GM23338 (cell line): ENCODE data around the gene RFX2. TPM values are rescaled to one million over a fixed set of nuclear protein-coding genes. Genes with fewer than 3 reads are reported as not detected.

Experiments used
- ATAC-seq: fragments of 200-7000 bp; cut with Tn5 transposase; 3 replicates; pipeline ENCODE4 v1.9.1; 2020
- DNase-seq: peaks from one replicate; pipeline ENCODE4 v3.0.0-alpha.2; 2015; ENCODE audit warnings: low spot score
- H2AFZ ChIP-seq: fragments of 200-600 bp; sonication (generic); 2 replicates; pipeline ENCODE4 v1.8.0; 2016; ENCODE audit warnings: antibody characterized with exemption, mild to moderate bottlenecking, moderate library complexity
- H3F3A ChIP-seq: fragments of 200-600 bp; sonication (generic); replicated peaks from 2 replicates; pipeline ENCODE4 v1.8.0; 2017; ENCODE audit warnings: antibody characterized with exemption, mixed run types, low read depth
- H3K27ac ChIP-seq: fragments of 200-600 bp; sonication (generic); 2 replicates; pipeline ENCODE4 v1.6.1; 2016; ENCODE audit warnings: low read depth
- H3K27me3 ChIP-seq: fragments of 200-600 bp; sonication (generic); 2 replicates; pipeline ENCODE4 v1.8.0; 2016; ENCODE audit warnings: mild to moderate bottlenecking, mixed run types, moderate library complexity; ENCODE audit not compliant: insufficient read depth
- H3K36me3 ChIP-seq: fragments of 200-600 bp; sonication (generic); 2 replicates; pipeline ENCODE4 v1.8.0; 2016; ENCODE audit warnings: mild to moderate bottlenecking; ENCODE audit not compliant: insufficient read depth
- H3K4me1 ChIP-seq: fragments of 200-600 bp; sonication (generic); 2 replicates; pipeline ENCODE4 v1.8.0; 2016; ENCODE audit warnings: mild to moderate bottlenecking, moderate library complexity; ENCODE audit not compliant: insufficient read depth
- H3K4me2 ChIP-seq: fragments of 200-600 bp; sonication (generic); 2 replicates; pipeline ENCODE4 v1.7.1; 2017; ENCODE audit warnings: mixed run types
- H3K4me3 ChIP-seq: fragments of 200-600 bp; sonication (generic); 2 replicates; pipeline ENCODE4 v1.6.1; 2016; ENCODE audit warnings: mixed run types
- H3K79me2 ChIP-seq: fragments of 200-600 bp; sonication (generic); replicated peaks from 2 replicates; pipeline ENCODE4 v1.8.0; 2017; ENCODE audit warnings: mild to moderate bottlenecking; ENCODE audit not compliant: insufficient read depth
- H3K9me2 ChIP-seq: fragments of 200-600 bp; sonication (generic); 2 replicates; pipeline ENCODE4 v1.8.0; 2017; ENCODE audit not compliant: insufficient read depth
- H4K20me1 ChIP-seq: fragments of 200-600 bp; sonication (generic); replicated peaks from 2 replicates; pipeline ENCODE4 v1.8.0; 2017; ENCODE audit warnings: mild to moderate bottlenecking; ENCODE audit not compliant: insufficient read depth
- H3K27ac Mint-ChIP-seq: 2 replicates; pipeline ENCODE4 v1.8.0; 2020; ENCODE audit warnings: inconsistent platforms, mild to moderate bottlenecking, moderate library complexity, mixed read lengths
- H3K27me3 Mint-ChIP-seq: 3 replicates; pipeline ENCODE4 v1.8.0; 2022; ENCODE audit warnings: low read depth, mild to moderate bottlenecking, moderate library complexity, mixed read lengths, inconsistent platforms; ENCODE audit not compliant: insufficient read depth, poor library complexity
- H3K36me3 Mint-ChIP-seq: 3 replicates; pipeline ENCODE4 v1.8.0; 2021; ENCODE audit warnings: low read depth, mild to moderate bottlenecking, inconsistent platforms, moderate library complexity, mixed read lengths
- H3K4me1 Mint-ChIP-seq: 3 replicates; pipeline ENCODE4 v1.8.0; 2020; ENCODE audit warnings: mild to moderate bottlenecking, inconsistent platforms, mixed read lengths
- H3K4me3 Mint-ChIP-seq: 3 replicates; pipeline ENCODE4 v1.8.0; 2021; ENCODE audit warnings: moderate library complexity, mild to moderate bottlenecking, inconsistent platforms, mixed read lengths
- H3K9me3 Mint-ChIP-seq: 3 replicates; pipeline ENCODE4 v1.8.0; 2020; ENCODE audit warnings: moderate library complexity, mild to moderate bottlenecking, inconsistent platforms, mixed read lengths
- CREB1 ChIP-seq: fragments of 250-450 bp; sonication (Bioruptor Pico); IDR thresholded peaks from 2 replicates; pipeline ENCODE4 v1.5.0; 2020; ENCODE audit warnings: low read depth, mild to moderate bottlenecking, moderate library complexity
- EZH2 ChIP-seq: fragments of 200-600 bp; sonication (generic); IDR thresholded peaks from one replicate; pipeline ENCODE4 v1.8.0; 2017; ENCODE audit warnings: antibody characterized with exemption, mild to moderate bottlenecking, low read depth; ENCODE audit not compliant: unreplicated experiment
- EZH2phosphoT487 ChIP-seq: fragments of 200-600 bp; sonication (generic); IDR thresholded peaks from one replicate; pipeline ENCODE4 v1.8.1; 2018; ENCODE audit warnings: antibody characterized with exemption; ENCODE audit not compliant: unreplicated experiment
- JUNB ChIP-seq: IDR thresholded peaks from one replicate; pipeline ENCODE4 v1.6.1; 2016; ENCODE audit warnings: antibody characterized with exemption; ENCODE audit not compliant: unreplicated experiment
- NANOG ChIP-seq: IDR thresholded peaks from 2 replicates; pipeline ENCODE4 v1.6.1; 2016; ENCODE audit warnings: antibody characterized with exemption, borderline replicate concordance
- POLR2AphosphoS5 ChIP-seq: IDR thresholded peaks from 2 replicates; pipeline ENCODE4 v1.6.1; 2016; ENCODE audit warnings: antibody characterized with exemption, low read depth
- STAT1 ChIP-seq: IDR thresholded peaks from one replicate; pipeline ENCODE4 v1.6.1; 2016; ENCODE audit warnings: antibody characterized with exemption; ENCODE audit not compliant: unreplicated experiment
- ZNF114 ChIP-seq: fragments of 250-450 bp; sonication (Bioruptor Pico); IDR thresholded peaks from 2 replicates; pipeline ENCODE4 v1.5.0; 2020; ENCODE audit warnings: mild to moderate bottlenecking, moderate library complexity
- ZNF331 ChIP-seq: fragments of 250-450 bp; sonication (Bioruptor Pico); IDR thresholded peaks from 2 replicates; pipeline ENCODE4 v1.5.0; 2020; ENCODE audit warnings: low read depth, mild to moderate bottlenecking, moderate library complexity
- polyA plus RNA-seq: library from polyadenylated mRNA; unstranded; fragments of >200 nt; fragmentation: Nextera tagmentation; extraction: Ambion mirVana; gene quantifications from 2 replicates; pipeline ENCODE4 v1.2.1, GENCODE V29; 2016
- total RNA-seq: library from RNA; depleted of rRNA; stranded (reverse); fragments of >200 nt; shearing (Covaris generic); gene quantifications from 2 replicates; pipeline ENCODE4 v1.2.3, GENCODE V29; 2014
- TF ChIP-seq, protein P1 (sequence below), 2 experiments: fragments of 200-600 bp in 1 of 2; sonication (generic) in 1 of 2; conservative IDR thresholded peaks; 2 replicates each; pipeline versions ENCODE4 v1.5.1 to v1.6.1; 2016 to 2017; ENCODE audit warnings: antibody characterized with exemption in 2 of 2, low read depth in 2 of 2, mild to moderate bottlenecking in 2 of 2, moderate library complexity in 1 of 2
- TF ChIP-seq, protein P2 (sequence below): IDR thresholded peaks from one replicate; pipeline ENCODE4 v1.6.1; 2018; ENCODE audit warnings: antibody characterized with exemption; ENCODE audit not compliant: unreplicated experiment
- TF ChIP-seq, protein P3 (sequence below): fragments of 250-450 bp; sonication (Bioruptor Pico); IDR thresholded peaks from 2 replicates; pipeline ENCODE4 v1.5.0; 2020; ENCODE audit warnings: mild to moderate bottlenecking, moderate library complexity
- TF ChIP-seq, protein P4 (sequence below): IDR thresholded peaks from 2 replicates; pipeline ENCODE4 v1.6.1; 2016; ENCODE audit warnings: antibody characterized with exemption

Gene RFX2
- total and polyA plus RNA-seq, 2 experiments from 2014 or later, result 4.6 to 13.0 TPM

DNA sequence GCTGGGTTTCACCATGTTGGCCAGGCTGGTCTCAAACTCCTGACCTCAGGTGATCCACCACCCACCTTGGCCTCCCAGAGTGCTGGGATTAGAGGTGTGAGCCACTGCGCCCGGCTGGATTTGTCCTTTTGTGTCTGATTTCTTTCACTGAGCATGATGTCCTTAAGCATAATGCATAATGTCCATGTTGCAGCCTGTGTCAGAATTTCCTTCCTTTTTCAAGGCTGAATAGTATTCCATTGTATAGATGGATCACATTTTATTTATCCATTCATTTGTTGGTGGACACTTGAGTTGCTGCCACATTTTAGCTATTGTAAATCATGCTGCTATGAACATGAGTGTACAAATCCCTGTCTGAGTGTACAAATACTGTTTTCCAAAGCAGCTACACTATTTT lies 25.5 kb downstream of the RFX2 start:
- Mint-ChIP-seq H3K4me1 (peaks cover 13% of the 10 kb centered on the region; the same call in 2 of the 3 replicates), H3K4me3 (no peak overlapping the region), H3K27ac (no peak overlapping the region), H3K9me3 (no peaks in the 10 kb centered on the region; the same call in 2 of the 3 replicates), H3K27me3 (peaks cover 15% of the 10 kb centered on the region), H3K36me3 (no peaks in the 10 kb centered on the region)
- Histone ChIP-seq H3K4me1 (peaks cover 10% of the 10 kb centered on the region; the same call in 1 of the 2 replicates), H3K79me2 (no peaks in the 10 kb centered on the region), H3K27me3 (no peaks in the 10 kb centered on the region), H3K27ac (no peak overlapping the region), H3K4me3 (no peak overlapping the region), H2AFZ (no peak overlapping the region), H3K4me2 (no peak overlapping the region), H3F3A (no peaks in the 10 kb centered on the region), H4K20me1 (no peaks in the 10 kb centered on the region; the same call in 1 of the 2 replicates), H3K36me3 (no peaks in the 10 kb centered on the region), H3K9me2 (no peaks in the 10 kb centered on the region)
- DNase-seq (no peak), ATAC-seq (no peak)
- TF ChIP-seq, protein P1, sequence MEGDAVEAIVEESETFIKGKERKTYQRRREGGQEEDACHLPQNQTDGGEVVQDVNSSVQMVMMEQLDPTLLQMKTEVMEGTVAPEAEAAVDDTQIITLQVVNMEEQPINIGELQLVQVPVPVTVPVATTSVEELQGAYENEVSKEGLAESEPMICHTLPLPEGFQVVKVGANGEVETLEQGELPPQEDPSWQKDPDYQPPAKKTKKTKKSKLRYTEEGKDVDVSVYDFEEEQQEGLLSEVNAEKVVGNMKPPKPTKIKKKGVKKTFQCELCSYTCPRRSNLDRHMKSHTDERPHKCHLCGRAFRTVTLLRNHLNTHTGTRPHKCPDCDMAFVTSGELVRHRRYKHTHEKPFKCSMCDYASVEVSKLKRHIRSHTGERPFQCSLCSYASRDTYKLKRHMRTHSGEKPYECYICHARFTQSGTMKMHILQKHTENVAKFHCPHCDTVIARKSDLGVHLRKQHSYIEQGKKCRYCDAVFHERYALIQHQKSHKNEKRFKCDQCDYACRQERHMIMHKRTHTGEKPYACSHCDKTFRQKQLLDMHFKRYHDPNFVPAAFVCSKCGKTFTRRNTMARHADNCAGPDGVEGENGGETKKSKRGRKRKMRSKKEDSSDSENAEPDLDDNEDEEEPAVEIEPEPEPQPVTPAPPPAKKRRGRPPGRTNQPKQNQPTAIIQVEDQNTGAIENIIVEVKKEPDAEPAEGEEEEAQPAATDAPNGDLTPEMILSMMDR (conservative IDR thresholded peaks at IDR 0.05; ENCODE audit: low read depth in 2 of 2), result no peak
- TF ChIP-seq, protein P2, sequence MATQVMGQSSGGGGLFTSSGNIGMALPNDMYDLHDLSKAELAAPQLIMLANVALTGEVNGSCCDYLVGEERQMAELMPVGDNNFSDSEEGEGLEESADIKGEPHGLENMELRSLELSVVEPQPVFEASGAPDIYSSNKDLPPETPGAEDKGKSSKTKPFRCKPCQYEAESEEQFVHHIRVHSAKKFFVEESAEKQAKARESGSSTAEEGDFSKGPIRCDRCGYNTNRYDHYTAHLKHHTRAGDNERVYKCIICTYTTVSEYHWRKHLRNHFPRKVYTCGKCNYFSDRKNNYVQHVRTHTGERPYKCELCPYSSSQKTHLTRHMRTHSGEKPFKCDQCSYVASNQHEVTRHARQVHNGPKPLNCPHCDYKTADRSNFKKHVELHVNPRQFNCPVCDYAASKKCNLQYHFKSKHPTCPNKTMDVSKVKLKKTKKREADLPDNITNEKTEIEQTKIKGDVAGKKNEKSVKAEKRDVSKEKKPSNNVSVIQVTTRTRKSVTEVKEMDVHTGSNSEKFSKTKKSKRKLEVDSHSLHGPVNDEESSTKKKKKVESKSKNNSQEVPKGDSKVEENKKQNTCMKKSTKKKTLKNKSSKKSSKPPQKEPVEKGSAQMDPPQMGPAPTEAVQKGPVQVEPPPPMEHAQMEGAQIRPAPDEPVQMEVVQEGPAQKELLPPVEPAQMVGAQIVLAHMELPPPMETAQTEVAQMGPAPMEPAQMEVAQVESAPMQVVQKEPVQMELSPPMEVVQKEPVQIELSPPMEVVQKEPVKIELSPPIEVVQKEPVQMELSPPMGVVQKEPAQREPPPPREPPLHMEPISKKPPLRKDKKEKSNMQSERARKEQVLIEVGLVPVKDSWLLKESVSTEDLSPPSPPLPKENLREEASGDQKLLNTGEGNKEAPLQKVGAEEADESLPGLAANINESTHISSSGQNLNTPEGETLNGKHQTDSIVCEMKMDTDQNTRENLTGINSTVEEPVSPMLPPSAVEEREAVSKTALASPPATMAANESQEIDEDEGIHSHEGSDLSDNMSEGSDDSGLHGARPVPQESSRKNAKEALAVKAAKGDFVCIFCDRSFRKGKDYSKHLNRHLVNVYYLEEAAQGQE, result no peak
- TF ChIP-seq, protein P3, sequence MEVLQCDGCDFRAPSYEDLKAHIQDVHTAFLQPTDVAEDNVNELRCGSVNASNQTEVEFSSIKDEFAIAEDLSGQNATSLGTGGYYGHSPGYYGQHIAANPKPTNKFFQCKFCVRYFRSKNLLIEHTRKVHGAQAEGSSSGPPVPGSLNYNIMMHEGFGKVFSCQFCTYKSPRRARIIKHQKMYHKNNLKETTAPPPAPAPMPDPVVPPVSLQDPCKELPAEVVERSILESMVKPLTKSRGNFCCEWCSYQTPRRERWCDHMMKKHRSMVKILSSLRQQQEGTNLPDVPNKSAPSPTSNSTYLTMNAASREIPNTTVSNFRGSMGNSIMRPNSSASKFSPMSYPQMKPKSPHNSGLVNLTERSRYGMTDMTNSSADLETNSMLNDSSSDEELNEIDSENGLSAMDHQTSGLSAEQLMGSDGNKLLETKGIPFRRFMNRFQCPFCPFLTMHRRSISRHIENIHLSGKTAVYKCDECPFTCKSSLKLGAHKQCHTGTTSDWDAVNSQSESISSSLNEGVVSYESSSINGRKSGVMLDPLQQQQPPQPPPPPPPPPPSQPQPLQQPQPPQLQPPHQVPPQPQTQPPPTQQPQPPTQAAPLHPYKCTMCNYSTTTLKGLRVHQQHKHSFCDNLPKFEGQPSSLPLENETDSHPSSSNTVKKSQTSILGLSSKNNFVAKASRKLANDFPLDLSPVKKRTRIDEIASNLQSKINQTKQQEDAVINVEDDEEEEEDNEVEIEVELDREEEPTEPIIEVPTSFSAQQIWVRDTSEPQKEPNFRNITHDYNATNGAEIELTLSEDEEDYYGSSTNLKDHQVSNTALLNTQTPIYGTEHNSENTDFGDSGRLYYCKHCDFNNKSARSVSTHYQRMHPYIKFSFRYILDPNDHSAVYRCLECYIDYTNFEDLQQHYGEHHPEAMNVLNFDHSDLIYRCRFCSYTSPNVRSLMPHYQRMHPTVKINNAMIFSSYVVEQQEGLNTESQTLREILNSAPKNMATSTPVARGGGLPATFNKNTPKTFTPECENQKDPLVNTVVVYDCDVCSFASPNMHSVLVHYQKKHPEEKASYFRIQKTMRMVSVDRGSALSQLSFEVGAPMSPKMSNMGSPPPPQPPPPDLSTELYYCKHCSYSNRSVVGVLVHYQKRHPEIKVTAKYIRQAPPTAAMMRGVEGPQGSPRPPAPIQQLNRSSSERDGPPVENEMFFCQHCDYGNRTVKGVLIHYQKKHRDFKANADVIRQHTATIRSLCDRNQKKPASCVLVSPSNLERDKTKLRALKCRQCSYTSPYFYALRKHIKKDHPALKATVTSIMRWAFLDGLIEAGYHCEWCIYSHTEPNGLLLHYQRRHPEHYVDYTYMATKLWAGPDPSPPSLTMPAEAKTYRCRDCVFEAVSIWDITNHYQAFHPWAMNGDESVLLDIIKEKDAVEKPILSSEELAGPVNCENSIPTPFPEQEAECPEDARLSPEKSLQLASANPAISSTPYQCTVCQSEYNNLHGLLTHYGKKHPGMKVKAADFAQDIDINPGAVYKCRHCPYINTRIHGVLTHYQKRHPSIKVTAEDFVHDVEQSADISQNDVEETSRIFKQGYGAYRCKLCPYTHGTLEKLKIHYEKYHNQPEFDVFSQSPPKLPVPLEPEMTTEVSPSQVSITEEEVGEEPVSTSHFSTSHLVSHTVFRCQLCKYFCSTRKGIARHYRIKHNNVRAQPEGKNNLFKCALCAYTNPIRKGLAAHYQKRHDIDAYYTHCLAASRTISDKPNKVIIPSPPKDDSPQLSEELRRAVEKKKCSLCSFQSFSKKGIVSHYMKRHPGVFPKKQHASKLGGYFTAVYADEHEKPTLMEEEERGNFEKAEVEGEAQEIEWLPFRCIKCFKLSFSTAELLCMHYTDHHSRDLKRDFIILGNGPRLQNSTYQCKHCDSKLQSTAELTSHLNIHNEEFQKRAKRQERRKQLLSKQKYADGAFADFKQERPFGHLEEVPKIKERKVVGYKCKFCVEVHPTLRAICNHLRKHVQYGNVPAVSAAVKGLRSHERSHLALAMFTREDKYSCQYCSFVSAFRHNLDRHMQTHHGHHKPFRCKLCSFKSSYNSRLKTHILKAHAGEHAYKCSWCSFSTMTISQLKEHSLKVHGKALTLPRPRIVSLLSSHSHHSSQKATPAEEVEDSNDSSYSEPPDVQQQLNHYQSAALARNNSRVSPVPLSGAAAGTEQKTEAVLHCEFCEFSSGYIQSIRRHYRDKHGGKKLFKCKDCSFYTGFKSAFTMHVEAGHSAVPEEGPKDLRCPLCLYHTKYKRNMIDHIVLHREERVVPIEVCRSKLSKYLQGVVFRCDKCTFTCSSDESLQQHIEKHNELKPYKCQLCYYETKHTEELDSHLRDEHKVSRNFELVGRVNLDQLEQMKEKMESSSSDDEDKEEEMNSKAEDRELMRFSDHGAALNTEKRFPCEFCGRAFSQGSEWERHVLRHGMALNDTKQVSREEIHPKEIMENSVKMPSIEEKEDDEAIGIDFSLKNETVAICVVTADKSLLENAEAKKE (CRISPR knock-in tag), result no peak
- no peak for TF ChIP-seq CREB1 (CRISPR knock-in tag)
- no peak for TF ChIP-seq EZH2phosphoT487
- TF ChIP-seq, protein P4, sequence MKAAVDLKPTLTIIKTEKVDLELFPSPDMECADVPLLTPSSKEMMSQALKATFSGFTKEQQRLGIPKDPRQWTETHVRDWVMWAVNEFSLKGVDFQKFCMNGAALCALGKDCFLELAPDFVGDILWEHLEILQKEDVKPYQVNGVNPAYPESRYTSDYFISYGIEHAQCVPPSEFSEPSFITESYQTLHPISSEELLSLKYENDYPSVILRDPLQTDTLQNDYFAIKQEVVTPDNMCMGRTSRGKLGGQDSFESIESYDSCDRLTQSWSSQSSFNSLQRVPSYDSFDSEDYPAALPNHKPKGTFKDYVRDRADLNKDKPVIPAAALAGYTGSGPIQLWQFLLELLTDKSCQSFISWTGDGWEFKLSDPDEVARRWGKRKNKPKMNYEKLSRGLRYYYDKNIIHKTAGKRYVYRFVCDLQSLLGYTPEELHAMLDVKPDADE, result no peak
- TF ChIP-seq JUNB, result no peak
- no peak for TF ChIP-seq ZNF114 (CRISPR knock-in tag)
- TF ChIP-seq EZH2, result no peak
- no peak for TF ChIP-seq STAT1
- no peak for TF ChIP-seq NANOG
- no peak for TF ChIP-seq POLR2AphosphoS5
- no peak for TF ChIP-seq ZNF331 (CRISPR knock-in tag)
